ENCODE results near the gene SCARB1.

GRCh38 chr12:124744659-124745464, 118.8 kb downstream of the SCARB1 start:
- no peak for TF ChIP-seq CTCF (IDR thresholded peaks at IDR 0.05)
- TF ChIP-seq POLR2AphosphoS5 (IDR thresholded peaks at IDR 0.05; ENCODE audit: low read depth, low read length): no peak

Data from Panc1 (cell line).